ENCODE measurements around the gene TSPO. TPM values are rescaled to one million over a fixed set of nuclear protein-coding genes. Genes with fewer than 3 reads are reported as not detected.
A peak's percentile ranks its signal among the peaks of the same experiment; 100 is the strongest.
"Not testable (repeated sequence)": the region's sequence is repeated elsewhere in the genome, so short reads cannot be mapped to it uniquely, and the experiment has no call there.

TSPO gene
- total RNA-seq, 1 experiment from 2014 or later = 187 TPM

GRCh38 chr22:43131773-43132501 lies 19.4 kb upstream of the TSPO start:
- DNase-seq (ENCODE audit: low spot score) = no peak

GRCh38 chr22:43133401-43133800 lies 18.0 kb upstream of the TSPO start:
- DNase-seq (ENCODE audit: low spot score) = no peak

GRCh38 chr22:43134553-43134952 lies 16.8 kb upstream of the TSPO start:
- DNase-seq (ENCODE audit: low spot score) = no peak

DNA sequence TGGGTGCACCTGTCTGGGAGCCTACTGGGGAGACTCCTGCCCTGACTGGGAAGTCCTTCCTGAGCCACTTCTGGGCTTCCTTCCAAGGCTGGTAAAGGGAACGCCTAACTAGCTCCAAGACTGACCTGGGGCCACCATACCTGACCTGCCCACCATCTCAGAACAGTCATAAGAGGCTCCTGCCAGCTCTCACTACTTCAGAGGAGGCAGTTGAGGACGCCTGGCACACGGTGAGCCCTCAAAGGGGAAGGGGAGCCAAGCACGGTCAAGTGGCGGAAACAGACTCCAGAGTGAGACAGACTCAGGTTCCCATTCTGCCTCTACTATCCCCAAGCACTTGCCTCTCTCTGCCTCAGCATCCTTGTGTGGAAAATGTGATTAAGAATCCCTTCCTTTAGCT lies 15.8 kb upstream of the TSPO start:
- DNase-seq (ENCODE audit: low spot score) = no peak

DNA sequence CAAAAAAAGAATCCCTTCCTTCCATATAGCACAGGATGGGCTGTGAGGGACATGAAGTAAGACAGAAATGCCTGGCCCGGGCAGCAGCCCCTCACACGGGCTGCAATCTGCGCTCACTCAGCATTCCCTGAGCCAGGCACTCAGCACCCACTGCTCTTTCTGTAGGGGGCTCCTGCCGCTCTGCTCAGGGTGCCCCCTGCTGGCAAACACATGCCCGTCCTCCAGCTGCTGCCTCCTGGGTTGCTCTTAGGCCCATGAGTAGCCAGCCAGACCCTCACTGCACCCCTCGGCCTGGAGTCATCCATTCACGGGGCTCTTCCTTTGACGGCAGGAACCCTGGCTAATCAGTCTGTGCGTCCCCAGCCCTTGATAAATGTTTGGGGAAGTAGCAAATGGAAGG lies 15.1 kb upstream of the TSPO start:
- DNase-seq (ENCODE audit: low spot score) = no peak

DNA sequence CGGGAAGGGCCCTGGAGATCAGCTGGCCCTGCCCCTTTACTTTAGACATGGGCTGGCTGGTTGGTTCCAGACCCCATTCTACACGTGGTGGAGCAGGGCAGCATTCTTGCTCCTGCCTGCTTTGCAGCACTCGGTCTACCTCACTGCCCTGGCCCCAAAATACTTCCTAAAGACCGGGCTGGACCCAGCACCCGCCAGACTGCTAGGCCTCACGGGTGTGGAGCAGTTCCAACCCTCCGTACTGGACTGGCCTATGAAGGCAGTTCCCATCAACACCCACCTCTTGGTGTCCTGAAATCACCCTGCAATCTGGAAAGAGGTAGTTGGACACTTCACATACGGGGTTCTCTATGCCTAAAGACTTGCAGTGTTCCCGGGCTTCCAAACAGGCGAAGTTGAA lies 14.6 kb upstream of the TSPO start:
- DNase-seq (ENCODE audit: low spot score) = no peak

DNA sequence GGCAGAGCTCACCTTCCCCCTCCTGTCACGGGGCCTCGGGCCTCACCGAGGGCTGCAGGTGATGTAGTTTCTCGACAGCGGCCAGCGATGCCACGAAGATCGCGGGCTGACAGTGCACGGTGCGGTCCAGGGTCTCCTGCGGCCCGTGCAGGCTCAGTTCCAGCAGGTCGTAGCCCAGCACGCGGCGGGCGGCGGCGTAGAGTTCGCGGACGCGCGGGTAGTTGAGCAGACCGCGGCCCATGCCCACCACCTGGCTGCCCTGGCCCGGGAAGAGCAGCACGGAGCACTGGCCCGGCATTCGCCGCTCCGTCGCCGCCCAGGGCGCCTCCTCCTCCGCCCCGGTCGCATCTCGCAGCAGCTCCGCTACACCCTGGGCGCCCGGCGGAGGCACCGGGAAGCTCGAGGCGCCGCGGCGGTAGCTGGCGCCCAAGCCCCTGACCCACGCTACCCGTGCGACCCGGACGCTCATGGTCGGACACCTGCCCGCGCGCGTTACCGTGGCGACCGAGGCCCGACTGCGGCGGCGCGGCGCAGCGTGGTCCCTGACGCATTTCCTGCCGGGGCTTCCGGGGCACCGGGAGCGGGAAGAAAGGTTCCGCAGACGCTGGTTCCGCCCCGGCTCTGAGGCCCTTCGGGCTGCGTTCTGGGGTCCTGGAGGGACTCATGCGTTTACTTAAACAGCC lies 8.3 kb upstream of the TSPO start, which contains the start of gene MCAT:
TSS of gene MCAT (minus strand) at position 519 of the 683 bp plus-strand sequence. CDS start at position 469, 50 bp downstream.
- peak; percentile 59 for DNase-seq (ENCODE audit: low spot score)

GRCh38 chr22:43144949-43145348 lies 6.4 kb upstream of the TSPO start:
- no peak for DNase-seq (ENCODE audit: low spot score)

GRCh38 chr22:43145371-43145770 lies 6.0 kb upstream of the TSPO start:
- DNase-seq (ENCODE audit: low spot score) = not testable (repeated sequence)

DNA sequence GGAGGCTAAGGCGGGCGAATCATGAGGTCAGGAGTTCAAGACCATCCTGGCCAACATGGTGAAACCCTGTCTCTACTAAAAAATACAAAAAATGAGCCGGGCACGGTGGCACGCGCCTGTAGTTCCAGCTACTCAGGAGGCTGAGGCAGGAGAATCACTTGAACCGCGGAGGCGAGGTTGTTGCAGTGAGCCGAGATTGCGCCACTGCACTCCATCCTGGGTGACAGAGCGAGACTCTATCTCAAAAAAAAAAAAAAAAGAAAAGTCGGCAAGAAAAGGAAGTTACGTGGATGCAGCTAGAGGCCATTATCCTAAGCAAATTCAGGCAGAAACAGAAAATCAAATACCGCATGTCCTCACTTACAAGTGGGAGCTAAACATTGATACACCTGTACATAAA lies 5.0 kb upstream of the TSPO start:
- not testable (repeated sequence) for DNase-seq (ENCODE audit: low spot score)

DNA sequence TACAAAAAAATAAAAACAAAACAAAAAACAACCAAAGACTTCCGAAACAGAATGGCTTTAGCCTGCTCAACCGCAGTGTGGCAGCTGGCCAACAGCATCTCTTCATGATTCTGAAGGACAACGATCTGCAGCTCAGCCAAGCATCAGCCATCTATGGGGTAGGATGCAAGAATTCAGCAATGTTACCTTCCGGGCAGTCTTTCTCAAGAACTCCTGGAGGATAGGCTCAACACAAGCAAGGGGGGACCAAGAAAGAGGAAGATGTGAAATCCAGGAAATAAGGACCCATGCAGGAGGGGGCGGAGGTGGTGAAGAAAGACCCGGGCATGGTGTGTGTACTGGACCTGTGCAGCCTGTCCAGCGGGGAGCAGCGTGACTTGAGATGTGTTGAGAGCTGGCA lies 3.5 kb upstream of the TSPO start:
- DNase-seq (ENCODE audit: low spot score) = no peak

- no peak for DNase-seq (ENCODE audit: low spot score)
Observed at GRCh38 chr22:43148581-43148980, 2.8 kb upstream of the TSPO start.

DNA sequence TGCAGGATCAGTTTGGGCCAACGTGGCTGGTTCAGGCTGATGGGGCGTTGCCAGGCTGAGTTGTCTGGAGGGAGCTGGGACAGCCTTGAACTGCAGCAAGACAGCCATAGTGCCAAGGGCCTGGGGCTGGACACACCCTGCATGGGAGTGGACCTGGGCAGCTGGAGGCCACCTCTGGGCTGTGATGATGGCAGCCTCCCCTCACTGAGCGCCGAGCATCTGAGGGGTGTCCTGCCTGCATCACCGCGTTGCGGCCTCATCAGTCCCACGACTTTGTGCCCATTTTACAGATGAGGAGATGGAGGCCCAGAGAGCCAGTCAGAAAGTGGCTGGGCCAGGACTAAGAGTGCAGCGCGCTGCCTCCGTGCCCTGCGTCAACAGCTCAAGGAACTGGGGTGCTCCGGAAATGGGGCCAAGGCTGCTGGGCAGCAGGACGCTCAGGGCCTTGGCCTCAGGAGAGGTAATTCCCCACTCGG lies 590 bp upstream of the TSPO start:
- no peak for DNase-seq (ENCODE audit: low spot score)

DNA sequence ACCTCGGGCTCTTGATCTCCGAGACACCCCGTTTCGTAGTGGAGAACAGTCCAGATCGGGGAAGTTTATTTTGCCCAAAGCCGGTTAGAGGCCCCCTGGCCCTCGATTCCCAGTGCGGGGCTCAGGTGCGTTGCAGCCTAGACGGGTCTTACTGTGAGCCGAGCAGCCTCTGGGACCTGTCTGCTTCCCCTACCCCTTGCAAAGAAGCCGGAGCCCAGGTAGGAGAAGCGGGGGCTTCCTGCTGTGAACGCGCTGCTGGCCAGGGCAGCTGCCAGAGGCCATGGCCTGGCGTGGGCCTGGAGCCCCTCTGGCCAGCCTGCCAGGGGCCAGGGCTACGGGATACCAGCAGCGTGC lies 621 bp downstream of the TSPO start:
- DNase-seq (ENCODE audit: low spot score) = no peak

GRCh38 chr22:43152357-43153071 lies 1.2 kb downstream of the TSPO start:
- peak; percentile 71 for DNase-seq (ENCODE audit: low spot score)

DNA sequence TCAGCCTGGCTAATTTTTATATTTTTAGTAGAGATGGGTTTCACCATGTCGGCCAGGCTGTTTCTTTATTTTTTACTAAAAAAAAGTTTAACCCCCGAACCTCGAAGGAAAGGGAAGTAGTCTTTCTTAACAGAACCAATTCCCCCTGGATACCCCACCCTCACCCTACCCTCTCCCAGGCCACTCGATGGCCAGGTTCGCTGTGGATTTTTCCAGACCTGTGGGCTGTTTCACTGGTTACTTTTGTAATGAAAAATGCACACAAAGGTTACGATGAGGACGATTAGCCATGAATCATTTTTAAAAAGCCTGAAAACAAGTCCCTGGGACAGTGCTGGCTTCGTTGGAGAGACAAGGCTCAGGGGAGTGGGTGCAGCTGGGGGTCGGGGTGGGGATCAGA lies 2.5 kb downstream of the TSPO start:
- DNase-seq (ENCODE audit: low spot score) = no peak

- no peak for DNase-seq (ENCODE audit: low spot score)
Observed at GRCh38 chr22:43154887-43155536, 3.7 kb downstream of the TSPO start.

- DNase-seq (ENCODE audit: low spot score) = no peak
Observed at GRCh38 chr22:43155789-43156188, 4.4 kb downstream of the TSPO start.

DNA sequence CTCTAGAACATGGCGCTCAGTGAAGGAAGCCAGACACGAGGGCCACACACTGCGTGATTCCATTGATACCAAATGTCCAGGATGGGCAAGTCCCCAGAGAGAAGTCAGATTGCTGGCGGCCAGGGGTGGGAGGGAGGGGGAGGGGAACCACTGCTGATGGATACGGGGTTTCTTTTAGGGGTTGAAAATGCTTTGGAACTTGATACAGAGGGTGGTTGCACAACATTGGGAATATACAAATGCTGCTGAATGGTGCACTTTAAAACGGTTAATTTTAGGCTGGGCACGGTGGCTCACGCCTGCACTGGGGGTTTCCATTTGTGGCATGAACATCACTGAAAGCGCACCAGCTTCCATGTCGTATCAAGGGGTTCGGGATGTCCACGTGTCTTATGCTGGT lies 5.1 kb downstream of the TSPO start:
- no peak for DNase-seq (ENCODE audit: low spot score)

GRCh38 chr22:43157874-43158546 lies 6.7 kb downstream of the TSPO start:
- DNase-seq (ENCODE audit: low spot score) = no peak

GRCh38 chr22:43158778-43159483 lies 7.6 kb downstream of the TSPO start:
- no peak for DNase-seq (ENCODE audit: low spot score)

Data from H4 (cell line).